GM12865 (cell line): Measurements from ENCODE around the gene TMEM74B.

Experiments used
- DNase-seq: peaks from one replicate; pipeline ENCODE4 v3.0.0; 2010; ENCODE audit warnings: low read depth
- H3K4me3 ChIP-seq: 2 replicates; pipeline ENCODE4 v1.5.1; 2011; ENCODE audit warnings: mild to moderate bottlenecking, low read depth, low read length, control low read depth
- TF ChIP-seq, protein P1 (sequence below): IDR thresholded peaks from 2 replicates; pipeline ENCODE4 v1.5.1; 2011; ENCODE audit warnings: low read length, control low read depth, low read depth, inconsistent platforms; ENCODE audit not compliant: insufficient read depth; ENCODE audit errors: missing control alignments

TMEM74B gene

DNA sequence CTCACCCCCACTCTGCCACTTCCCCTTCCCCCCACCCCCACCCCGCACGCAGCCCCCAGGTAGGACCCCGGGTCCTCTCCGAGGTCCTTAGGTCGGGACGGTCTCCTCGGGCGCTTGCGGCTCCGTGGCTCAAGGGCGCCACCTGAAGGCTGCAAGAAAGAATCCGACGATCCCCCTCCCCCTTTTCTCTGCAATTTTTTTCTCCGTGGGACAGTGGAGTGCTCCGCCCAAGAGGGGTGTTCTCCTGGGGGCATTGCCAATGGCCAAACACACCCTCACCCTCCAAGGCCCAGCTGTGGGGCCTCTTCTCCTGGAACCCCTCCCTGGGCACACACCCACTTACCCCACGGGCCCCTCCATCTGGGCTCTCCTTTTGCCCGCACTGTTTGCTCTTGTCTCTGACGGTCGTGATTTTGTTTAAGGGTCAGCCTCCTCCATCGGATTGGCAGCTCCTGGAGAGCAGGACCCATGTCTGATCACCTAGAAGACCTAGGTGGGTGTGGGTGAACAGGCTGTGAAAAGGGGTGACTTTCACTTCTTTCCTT, 1.1 kb upstream of the TMEM74B start:
- no peak overlapping the region for H3K4me3 ChIP-seq
- peak; percentile 57 for DNase-seq
- TF ChIP-seq, protein P1, sequence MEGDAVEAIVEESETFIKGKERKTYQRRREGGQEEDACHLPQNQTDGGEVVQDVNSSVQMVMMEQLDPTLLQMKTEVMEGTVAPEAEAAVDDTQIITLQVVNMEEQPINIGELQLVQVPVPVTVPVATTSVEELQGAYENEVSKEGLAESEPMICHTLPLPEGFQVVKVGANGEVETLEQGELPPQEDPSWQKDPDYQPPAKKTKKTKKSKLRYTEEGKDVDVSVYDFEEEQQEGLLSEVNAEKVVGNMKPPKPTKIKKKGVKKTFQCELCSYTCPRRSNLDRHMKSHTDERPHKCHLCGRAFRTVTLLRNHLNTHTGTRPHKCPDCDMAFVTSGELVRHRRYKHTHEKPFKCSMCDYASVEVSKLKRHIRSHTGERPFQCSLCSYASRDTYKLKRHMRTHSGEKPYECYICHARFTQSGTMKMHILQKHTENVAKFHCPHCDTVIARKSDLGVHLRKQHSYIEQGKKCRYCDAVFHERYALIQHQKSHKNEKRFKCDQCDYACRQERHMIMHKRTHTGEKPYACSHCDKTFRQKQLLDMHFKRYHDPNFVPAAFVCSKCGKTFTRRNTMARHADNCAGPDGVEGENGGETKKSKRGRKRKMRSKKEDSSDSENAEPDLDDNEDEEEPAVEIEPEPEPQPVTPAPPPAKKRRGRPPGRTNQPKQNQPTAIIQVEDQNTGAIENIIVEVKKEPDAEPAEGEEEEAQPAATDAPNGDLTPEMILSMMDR: peak; percentile 53

GRCh38 chr20:1185316-1185741, 548 bp upstream of the TMEM74B start:
- H3K4me3 ChIP-seq: peak overlapping the region; percentile 11
- DNase-seq: no peak

GRCh38 chr20:1184260-1184637, 532 bp downstream of the TMEM74B start:
- H3K4me3 ChIP-seq: no peak overlapping the region
- TF ChIP-seq, protein P1: no peak
- DNase-seq: no peak

More at GRCh38 chr20:1185316-1185741, 548 bp upstream of the TMEM74B start:
- TF ChIP-seq, protein P1: no peak

DNA sequence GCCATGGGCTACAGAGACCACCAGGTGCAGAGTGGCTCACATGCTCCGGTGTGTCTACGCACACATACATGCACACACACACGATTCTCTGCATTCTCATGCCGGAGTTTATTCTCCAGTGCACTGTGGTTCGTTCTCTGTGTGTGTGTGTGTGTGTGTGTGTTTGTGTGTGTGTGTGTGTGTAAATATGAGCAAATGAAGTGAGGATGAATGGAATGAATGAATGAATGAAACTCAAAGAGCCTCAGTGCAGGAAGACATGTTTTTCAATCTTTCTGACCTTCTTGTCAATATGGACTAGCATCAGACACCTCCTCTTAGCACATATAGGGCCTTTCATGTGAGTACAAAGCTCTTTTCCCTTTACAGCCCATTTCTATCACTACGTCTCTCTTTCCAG, 1.6 kb downstream of the TMEM74B start:
- H3K4me3 ChIP-seq: no peak overlapping the region
- TF ChIP-seq, protein P1: no peak
- no peak for DNase-seq

DNA sequence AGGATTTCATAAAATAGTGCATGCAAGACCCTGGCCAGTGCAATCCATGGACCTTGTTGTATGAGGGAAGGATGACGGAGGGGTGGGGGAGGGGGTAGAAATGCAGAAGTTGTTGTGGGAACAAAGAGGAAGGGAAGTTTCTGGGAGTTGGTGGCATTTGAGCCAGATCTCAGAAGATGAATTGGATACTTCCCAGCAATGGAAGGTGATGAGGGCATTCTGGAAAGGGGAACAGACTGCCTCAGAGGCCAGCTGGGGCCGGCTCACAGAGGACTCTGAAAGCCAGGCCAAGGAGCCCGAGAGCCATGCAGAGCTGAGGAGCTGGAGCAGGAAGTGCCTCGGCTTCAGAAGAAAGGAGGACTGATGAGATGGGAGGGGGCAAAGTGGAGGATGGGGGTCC, 2.7 kb downstream of the TMEM74B start:
- no peak for DNase-seq
- H3K4me3 ChIP-seq: no peak overlapping the region
- TF ChIP-seq, protein P1: no peak

DNA sequence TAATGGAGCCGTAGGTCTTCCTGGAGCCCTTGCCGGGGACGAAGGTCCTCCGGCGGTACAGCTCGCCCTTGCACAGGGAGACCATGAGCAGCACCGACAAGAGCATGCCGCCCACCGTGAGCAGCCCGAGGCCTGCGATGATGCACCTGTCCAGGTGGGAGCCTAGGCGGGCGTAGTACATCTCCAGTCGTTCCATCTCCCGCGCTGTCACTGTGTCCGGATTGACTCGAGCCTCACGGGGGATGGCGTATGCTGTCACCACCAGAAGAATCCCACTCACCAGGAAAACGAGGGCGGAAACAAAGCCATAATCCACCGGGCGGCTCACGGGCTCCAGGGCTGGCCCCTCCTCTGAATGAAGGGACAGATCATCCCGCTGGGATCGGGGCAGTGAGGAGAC, 3.8 kb downstream of the TMEM74B start:
- no peak for DNase-seq
- H3K4me3 ChIP-seq: no peak overlapping the region
- TF ChIP-seq, protein P1: no peak

GRCh38 chr20:1178623-1179022, 6.2 kb downstream of the TMEM74B start:
- DNase-seq: no peak
- TF ChIP-seq, protein P1: no peak

More at GRCh38 chr20:1178623-1179022, 6.2 kb downstream of the TMEM74B start:
- no peak overlapping the region for H3K4me3 ChIP-seq
